Activated T-cell treated with anti-CD3 and anti-CD28 coated beads, Interleukin-2, amount 50 U/mL, for 24 hours (primary cell): Measurements from ENCODE around the gene EIF4G1.
A peak's percentile ranks its signal among the peaks of the same experiment; 100 is the strongest.

ENCODE experiments used
- DNase-seq: peaks from one replicate; pipeline ENCODE4 v3.0.0-alpha.2; 2020
- H3K27ac Mint-ChIP-seq: 2 replicates; pipeline ENCODE4 v1.8.0; 2020; ENCODE audit warnings: mild to moderate bottlenecking, mixed read lengths
- H3K27me3 Mint-ChIP-seq: 2 replicates; pipeline ENCODE4 v1.8.0; 2020; ENCODE audit warnings: mixed read lengths
- H3K36me3 Mint-ChIP-seq: 2 replicates; pipeline ENCODE4 v1.8.0; 2020; ENCODE audit warnings: low read depth, mixed read lengths
- H3K4me1 Mint-ChIP-seq: 2 replicates; pipeline ENCODE4 v1.8.0; 2020; ENCODE audit warnings: low read depth, mixed read lengths
- H3K4me3 Mint-ChIP-seq: 2 replicates; pipeline ENCODE4 v1.8.0; 2020; ENCODE audit warnings: mild to moderate bottlenecking, moderate library complexity, mixed read lengths
- H3K9me3 Mint-ChIP-seq: 2 replicates; pipeline ENCODE4 v1.8.0; 2020; ENCODE audit warnings: mixed read lengths

The EIF4G1 gene

GRCh38 chr3:184347321-184348056 is 33.1 kb downstream of the EIF4G1 start:
- DNase-seq, result no peak
- peaks cover 21% of the 10 kb centered on the region for H3K36me3 Mint-ChIP-seq
- H3K4me1 Mint-ChIP-seq, result no peaks in the 10 kb centered on the region
- no peaks in the 10 kb centered on the region for H3K27me3 Mint-ChIP-seq
- H3K4me3 Mint-ChIP-seq, result no peak overlapping the region
- H3K9me3 Mint-ChIP-seq, result no peaks in the 10 kb centered on the region
- no peak overlapping the region for H3K27ac Mint-ChIP-seq

- no peak overlapping the region for H3K4me3 Mint-ChIP-seq
- peaks cover 19% of the 10 kb centered on the region for H3K36me3 Mint-ChIP-seq
- DNase-seq, result no peak
- H3K27me3 Mint-ChIP-seq, result no peaks in the 10 kb centered on the region
- H3K27ac Mint-ChIP-seq, result no peak overlapping the region
- H3K9me3 Mint-ChIP-seq, result no peaks in the 10 kb centered on the region
- H3K4me1 Mint-ChIP-seq, result no peaks in the 10 kb centered on the region
These were observed 33.6 kb downstream of the EIF4G1 start for GRCh38 chr3:184348057-184348382.

- H3K27me3 Mint-ChIP-seq, result no peaks in the 10 kb centered on the region
- no peaks in the 10 kb centered on the region for H3K9me3 Mint-ChIP-seq
- H3K4me3 Mint-ChIP-seq, result no peak overlapping the region
- H3K27ac Mint-ChIP-seq, result no peak overlapping the region
- peaks cover 17% of the 10 kb centered on the region for H3K36me3 Mint-ChIP-seq
- no peak for DNase-seq
- H3K4me1 Mint-ChIP-seq, result peaks cover 3% of the 10 kb centered on the region
These were observed 35.4 kb downstream of the EIF4G1 start for GRCh38 chr3:184349563-184350470.

GRCh38 chr3:184350618-184351017 is 36.2 kb downstream of the EIF4G1 start:
- H3K36me3 Mint-ChIP-seq, result peaks cover 18% of the 10 kb centered on the region
- H3K4me3 Mint-ChIP-seq, result no peak overlapping the region
- H3K4me1 Mint-ChIP-seq, result peaks cover 3% of the 10 kb centered on the region
- no peaks in the 10 kb centered on the region for H3K27me3 Mint-ChIP-seq
- no peaks in the 10 kb centered on the region for H3K9me3 Mint-ChIP-seq
- H3K27ac Mint-ChIP-seq, result no peak overlapping the region
- no peak for DNase-seq

- Mint-ChIP-seq H3K4me1 (peaks cover 3% of the 10 kb centered on the region), H3K4me3 (no peak overlapping the region), H3K9me3 (no peaks in the 10 kb centered on the region), H3K27ac (no peak overlapping the region), H3K27me3 (no peaks in the 10 kb centered on the region), H3K36me3 (peaks cover 18% of the 10 kb centered on the region)
- no peak for DNase-seq
These were observed 37.2 kb downstream of the EIF4G1 start for GRCh38 chr3:184351511-184352148.

GRCh38 chr3:184352149-184352785 is 37.9 kb downstream of the EIF4G1 start:
- Mint-ChIP-seq H3K4me3 (no peak overlapping the region), H3K27me3 (no peaks in the 10 kb centered on the region), H3K4me1 (peaks cover 3% of the 10 kb centered on the region), H3K27ac (no peak overlapping the region), H3K9me3 (no peaks in the 10 kb centered on the region), H3K36me3 (peaks cover 22% of the 10 kb centered on the region)
- DNase-seq, result no peak

- H3K9me3 Mint-ChIP-seq, result no peaks in the 10 kb centered on the region
- H3K4me1 Mint-ChIP-seq, result peaks cover 3% of the 10 kb centered on the region
- H3K27me3 Mint-ChIP-seq, result no peaks in the 10 kb centered on the region
- H3K27ac Mint-ChIP-seq, result no peak overlapping the region
- no peak for DNase-seq
- no peak overlapping the region for H3K4me3 Mint-ChIP-seq
- peaks cover 22% of the 10 kb centered on the region for H3K36me3 Mint-ChIP-seq
These were observed 38.6 kb downstream of the EIF4G1 start for GRCh38 chr3:184352897-184353545.

- no peak for DNase-seq
- H3K36me3 Mint-ChIP-seq, result peaks cover 22% of the 10 kb centered on the region
- no peaks in the 10 kb centered on the region for H3K9me3 Mint-ChIP-seq
- H3K27ac Mint-ChIP-seq, result no peak overlapping the region
- peaks cover 3% of the 10 kb centered on the region for H3K4me1 Mint-ChIP-seq
- no peak overlapping the region for H3K4me3 Mint-ChIP-seq
- H3K27me3 Mint-ChIP-seq, result no peaks in the 10 kb centered on the region
These were observed 39.1 kb downstream of the EIF4G1 start for GRCh38 chr3:184353546-184353941.

GRCh38 chr3:184354121-184354728 is 39.8 kb downstream of the EIF4G1 start:
- Mint-ChIP-seq H3K27me3 (no peaks in the 10 kb centered on the region), H3K36me3 (peaks cover 22% of the 10 kb centered on the region), H3K4me3 (no peak overlapping the region), H3K27ac (peak overlapping the region; percentile 40), H3K4me1 (peaks cover 3% of the 10 kb centered on the region), H3K9me3 (no peaks in the 10 kb centered on the region)
- peak; percentile 80 for DNase-seq

- H3K9me3 Mint-ChIP-seq, result no peaks in the 10 kb centered on the region
- DNase-seq, result no peak
- H3K4me1 Mint-ChIP-seq, result peaks cover 3% of the 10 kb centered on the region
- H3K4me3 Mint-ChIP-seq, result no peak overlapping the region
- no peak overlapping the region for H3K27ac Mint-ChIP-seq
- no peaks in the 10 kb centered on the region for H3K27me3 Mint-ChIP-seq
- H3K36me3 Mint-ChIP-seq, result peaks cover 22% of the 10 kb centered on the region
These were observed 40.3 kb downstream of the EIF4G1 start for GRCh38 chr3:184354754-184355153.

- no peak for DNase-seq
- Mint-ChIP-seq H3K27me3 (no peaks in the 10 kb centered on the region), H3K4me3 (no peak overlapping the region), H3K27ac (peak overlapping the region; percentile 26), H3K4me1 (peaks cover 6% of the 10 kb centered on the region), H3K36me3 (peaks cover 22% of the 10 kb centered on the region), H3K9me3 (no peaks in the 10 kb centered on the region)
These were observed 41.0 kb downstream of the EIF4G1 start for GRCh38 chr3:184355261-184356040.

GRCh38 chr3:184357248-184358123 is 43.1 kb downstream of the EIF4G1 start:
- peaks cover 11% of the 10 kb centered on the region for H3K4me1 Mint-ChIP-seq
- H3K4me3 Mint-ChIP-seq, result no peak overlapping the region
- H3K27ac Mint-ChIP-seq, result no peak overlapping the region
- DNase-seq, result no peak
- H3K9me3 Mint-ChIP-seq, result no peaks in the 10 kb centered on the region
- H3K27me3 Mint-ChIP-seq, result no peaks in the 10 kb centered on the region
- H3K36me3 Mint-ChIP-seq, result peaks cover 18% of the 10 kb centered on the region
